IMR-90 (cell line): ENCODE results near the gene AMOTL2. TPM values are rescaled to one million over a fixed set of nuclear protein-coding genes. Genes with fewer than 3 reads are reported as not detected.

Source experiments
- CEBPB ChIP-seq: IDR thresholded peaks from 2 replicates; pipeline ENCODE4 v1.6.1; 2012; ENCODE audit warnings: low read depth, low read length, improper control_type of control experiment
- CHD1 ChIP-seq: IDR thresholded peaks from 2 replicates; pipeline ENCODE4 v1.6.1; 2012; ENCODE audit warnings: low read depth, low read length, improper control_type of control experiment
- MAFK ChIP-seq: IDR thresholded peaks from 2 replicates; pipeline ENCODE4 v1.6.1; 2012; ENCODE audit warnings: low read depth, low read length, improper control_type of control experiment
- MAZ ChIP-seq: IDR thresholded peaks from 2 replicates; pipeline ENCODE4 v1.6.1; 2012; ENCODE audit warnings: low read depth, mild to moderate bottlenecking, low read length, improper control_type of control experiment, moderate library complexity, borderline replicate concordance
- SMC3 ChIP-seq: fragments of 150-350 bp; IDR thresholded peaks from 2 replicates; pipeline ENCODE4 v1.6.1; 2016; ENCODE audit warnings: low read depth, mild to moderate bottlenecking, antibody characterized with exemption, low read length, moderate library complexity
- USF2 ChIP-seq: fragments of 150-350 bp; IDR thresholded peaks from 2 replicates; pipeline ENCODE4 v1.6.1; 2017; ENCODE audit warnings: mild to moderate bottlenecking, antibody characterized with exemption, low read length, low read depth
- polyA plus RNA-seq, 3 experiments: library from polyadenylated mRNA; depleted of rRNA; stranded (reverse); fragments of >200 nt; gene quantifications; 2 replicates each; pipeline ENCODE4 v1.2.3, GENCODE V29; 2012; ENCODE audit warnings: low replicate concordance in 1 of 3
- total RNA-seq: library from RNA; depleted of rRNA; stranded (reverse); fragments of >200 nt; gene quantifications from 2 replicates; pipeline ENCODE4 v1.2.3, GENCODE V29; 2012

Gene AMOTL2
- total and polyA plus RNA-seq, 2 of the 4 experiments (the other 2 are of a cell fraction) = 162 to 176 TPM

- no peak for TF ChIP-seq MAZ
- TF ChIP-seq CEBPB = no peak
- no peak for TF ChIP-seq USF2
- no peak for TF ChIP-seq SMC3
- TF ChIP-seq MAFK = no peak
- no peak for TF ChIP-seq CHD1
These were observed 41.9 kb downstream of the AMOTL2 start (continued) for GRCh38 chr3:134332344-134332743.
